SU-DHL-6 (cell line): ENCODE measurements around the gene PAF1.
A peak's percentile ranks its signal among the peaks of the same experiment; 100 is the strongest.

Source experiments
- H2AFZ ChIP-seq: fragments of 200-600 bp; sonication (generic); 2 replicates; pipeline ENCODE4 v1.6.1; 2014; ENCODE audit warnings: low read depth, mild to moderate bottlenecking, moderate library complexity, mixed read lengths, antibody characterized with exemption, low read length; ENCODE audit not compliant: severe bottlenecking
- H3F3A ChIP-seq: fragments of 200-600 bp; shearing (Covaris generic); 2 replicates; pipeline ENCODE4 v1.6.0; 2016; ENCODE audit warnings: antibody characterized with exemption, mild to moderate bottlenecking; ENCODE audit not compliant: insufficient read depth
- H3K27ac ChIP-seq: fragments of 200-600 bp; sonication (generic); 2 replicates; pipeline ENCODE4 v1.5.1; 2016; ENCODE audit warnings: low read depth, mild to moderate bottlenecking, low read length, moderate library complexity, mixed read lengths
- H3K27me3 ChIP-seq: fragments of 200-600 bp; sonication (generic), shearing (Covaris generic); 2 replicates; pipeline ENCODE4 v1.6.0; 2014; ENCODE audit warnings: mild to moderate bottlenecking, low read length
- H3K36me3 ChIP-seq: fragments of 200-600 bp; sonication (generic); 2 replicates; pipeline ENCODE4 v1.6.1; 2014; ENCODE audit warnings: mild to moderate bottlenecking, low read length, mixed read lengths
- H3K4me2 ChIP-seq: fragments of 300-600, 200-600 bp; shearing (Covaris generic), sonication (generic); 2 replicates; pipeline ENCODE4 v1.6.0; 2014; ENCODE audit warnings: low read length, low read depth, mild to moderate bottlenecking; ENCODE audit not compliant: poor library complexity, severe bottlenecking
- H3K4me3 ChIP-seq: fragments of 200-600 bp; sonication (generic); 2 replicates; pipeline ENCODE4 v1.5.1; 2014; ENCODE audit warnings: antibody characterized with exemption, low read length, mild to moderate bottlenecking, mixed read lengths; ENCODE audit not compliant: insufficient read depth, poor library complexity, severe bottlenecking
- H3K79me2 ChIP-seq: fragments of 200-600 bp; sonication (generic); 2 replicates; pipeline ENCODE4 v1.6.1; 2014; ENCODE audit warnings: mild to moderate bottlenecking, low read length, moderate library complexity; ENCODE audit not compliant: insufficient read depth
- H3K9ac ChIP-seq: fragments of 200-600 bp; sonication (generic); 2 replicates; pipeline ENCODE4 v1.7.0; 2014; ENCODE audit warnings: mild to moderate bottlenecking, low read length
- H3K9me2 ChIP-seq: fragments of 200-600 bp; sonication (generic); replicated peaks from 2 replicates; pipeline ENCODE4 v1.6.1; 2014; ENCODE audit warnings: low read length; ENCODE audit not compliant: insufficient read depth
- H3K9me3 ChIP-seq: fragments of 200-600 bp; sonication (generic); 2 replicates; pipeline ENCODE4 v1.6.1; 2014; ENCODE audit warnings: low read length, mixed read lengths; ENCODE audit not compliant: insufficient read depth
- H4K20me1 ChIP-seq: fragments of 200-600 bp; sonication (generic); 2 replicates; pipeline ENCODE4 v1.6.1; 2014; ENCODE audit warnings: low read depth, mild to moderate bottlenecking, antibody characterized with exemption, low read length, moderate library complexity, mixed read lengths
- CTCF ChIP-seq: fragments of 200-600 bp; sonication (generic); IDR thresholded peaks from one replicate; pipeline ENCODE4 v1.5.1; 2017; ENCODE audit warnings: antibody characterized with exemption, mild to moderate bottlenecking, low read length, moderate library complexity; ENCODE audit not compliant: insufficient read depth, poor library complexity, severe bottlenecking
- EZH2phosphoT487 ChIP-seq: fragments of 200-600 bp; sonication (generic), shearing (Covaris generic); conservative IDR thresholded peaks from 2 replicates; pipeline ENCODE4 v1.6.1; 2018; ENCODE audit warnings: mild to moderate bottlenecking, antibody characterized with exemption, low read length, moderate library complexity, mixed read lengths

PAF1 gene

GRCh38 chr19:39400061-39400460 is 9.2 kb upstream of the PAF1 start:
- H3K4me3 ChIP-seq: no peak overlapping the region
- no peaks in the 10 kb centered on the region; the same call in 1 of the 2 replicates for H3K36me3 ChIP-seq
- H2AFZ ChIP-seq: no peak overlapping the region
- no peaks in the 10 kb centered on the region for H3K79me2 ChIP-seq
- peaks cover 18% of the 10 kb centered on the region for H3F3A ChIP-seq
- H3K4me2 ChIP-seq: no peak overlapping the region
- no peaks in the 10 kb centered on the region for H4K20me1 ChIP-seq
- H3K9me3 ChIP-seq: no peaks in the 10 kb centered on the region
- no peak overlapping the region; the same call in 1 of the 2 replicates for H3K27ac ChIP-seq
- H3K9me2 ChIP-seq: no peaks in the 10 kb centered on the region
- no peak overlapping the region for H3K9ac ChIP-seq
- TF ChIP-seq EZH2phosphoT487: no peak
- TF ChIP-seq CTCF: no peak
- H3K27me3 ChIP-seq: no peaks in the 10 kb centered on the region

GRCh38 chr19:39399668-39400050 is 8.8 kb upstream of the PAF1 start:
- Histone ChIP-seq H3K4me3 (no peak overlapping the region), H3K4me2 (no peak overlapping the region), H3K9me3 (no peaks in the 10 kb centered on the region), H3K79me2 (no peaks in the 10 kb centered on the region), H3K9me2 (no peaks in the 10 kb centered on the region), H3K9ac (no peak overlapping the region), H3K27ac (no peak overlapping the region), H3F3A (peaks cover 14% of the 10 kb centered on the region; the same call in 1 of the 2 replicates), H3K36me3 (no peaks in the 10 kb centered on the region; the same call in 1 of the 2 replicates), H2AFZ (no peak overlapping the region), H3K27me3 (no peaks in the 10 kb centered on the region), H4K20me1 (no peaks in the 10 kb centered on the region)
- TF ChIP-seq EZH2phosphoT487: no peak
- no peak for TF ChIP-seq CTCF

GRCh38 chr19:39398297-39398864 is 7.5 kb upstream of the PAF1 start:
- H3K4me3 ChIP-seq: no peak overlapping the region
- no peaks in the 10 kb centered on the region; the same call in 1 of the 2 replicates for H3K36me3 ChIP-seq
- no peak overlapping the region for H3K4me2 ChIP-seq
- no peaks in the 10 kb centered on the region for H3K79me2 ChIP-seq
- no peak for TF ChIP-seq CTCF
- TF ChIP-seq EZH2phosphoT487: no peak
- no peaks in the 10 kb centered on the region for H3K27me3 ChIP-seq
- H3K27ac ChIP-seq: peak overlapping the region; percentile 51; the same call in 1 of the 2 replicates
- H4K20me1 ChIP-seq: no peaks in the 10 kb centered on the region
- H3K9me3 ChIP-seq: no peaks in the 10 kb centered on the region
- H3F3A ChIP-seq: peaks cover 14% of the 10 kb centered on the region; the same call in 1 of the 2 replicates
- no peaks in the 10 kb centered on the region for H3K9me2 ChIP-seq
- no peak overlapping the region for H2AFZ ChIP-seq
- H3K9ac ChIP-seq: peak overlapping the region; percentile 44
